HepG2 (cell line): ENCODE measurements around the gene CRYGS. TPM values are rescaled to one million over a fixed set of nuclear protein-coding genes. Genes with fewer than 3 reads are reported as not detected.

ENCODE experiments used
- EEA1 ChIP-seq: sonication (generic); formaldehyde crosslinking; IDR thresholded peaks from 2 replicates; pipeline ENCODE4 v1.5.1; 2020; ENCODE audit warnings: mild to moderate bottlenecking, missing genetic modification reagents, borderline replicate concordance
- ETS1 ChIP-seq: sonication (generic); formaldehyde crosslinking; IDR thresholded peaks from 2 replicates; pipeline ENCODE4 v1.4.0; 2020; ENCODE audit warnings: missing genetic modification reagents
- FOXO4 ChIP-seq: sonication (generic); formaldehyde crosslinking; conservative IDR thresholded peaks from 2 replicates; pipeline ENCODE4 v1.8.1; 2023; ENCODE audit warnings: missing genetic modification reagents
- GTF2F1 ChIP-seq: fragments of 150-350 bp; IDR thresholded peaks from 2 replicates; pipeline ENCODE4 v1.6.1; 2014; ENCODE audit warnings: low read length
- KAT8 ChIP-seq: IDR thresholded peaks from 2 replicates; pipeline ENCODE4 v1.6.1; 2016; ENCODE audit warnings: missing genetic modification reagents, missing compliant biosample characterization
- KLF6 ChIP-seq: IDR thresholded peaks from 2 replicates; pipeline ENCODE4 v1.8.0; 2016; ENCODE audit warnings: missing biosample characterization, missing genetic modification reagents
- PATZ1 ChIP-seq: sonication (generic); formaldehyde crosslinking; IDR thresholded peaks from 2 replicates; pipeline ENCODE4 v1.4.0; 2020; ENCODE audit warnings: missing genetic modification reagents
- PCBP2 ChIP-seq: fragments of 200-400 bp; formaldehyde crosslinking; optimal IDR thresholded peaks from 2 replicates; pipeline ENCODE3; 2018; ENCODE audit warnings: low read length, low read depth; ENCODE audit not compliant: poor library complexity, severe bottlenecking
- RXRA ChIP-seq: sonication (generic); formaldehyde crosslinking; IDR thresholded peaks from 2 replicates; pipeline ENCODE4 v1.5.1; 2020; ENCODE audit warnings: missing genetic modification reagents
- SETDB1 ChIP-seq: sonication (generic); formaldehyde crosslinking; IDR thresholded peaks from 2 replicates; pipeline ENCODE4 v1.5.1; 2020; ENCODE audit warnings: missing genetic modification reagents, mild to moderate bottlenecking, borderline replicate concordance
- SMAD3 ChIP-seq: sonication (generic); formaldehyde crosslinking; IDR thresholded peaks from 2 replicates; pipeline ENCODE4 v1.4.0; 2020; ENCODE audit warnings: missing genetic modification reagents
- TEAD3 ChIP-seq: optimal IDR thresholded peaks from 2 replicates; pipeline ENCODE3; 2016; ENCODE audit warnings: borderline replicate concordance
- ZBTB1 ChIP-seq: sonication (generic); formaldehyde crosslinking; IDR thresholded peaks from 2 replicates; pipeline ENCODE4 v1.4.0; 2020; ENCODE audit warnings: missing genetic modification reagents, borderline replicate concordance
- ZNF598 ChIP-seq: sonication (generic); formaldehyde crosslinking; IDR thresholded peaks from 2 replicates; pipeline ENCODE4 v1.5.1; 2020; ENCODE audit warnings: mild to moderate bottlenecking, missing genetic modification reagents, borderline replicate concordance
- ZNF609 ChIP-seq: sonication (generic); formaldehyde crosslinking; IDR thresholded peaks from 2 replicates; pipeline ENCODE4 v1.4.0; 2020; ENCODE audit warnings: mild to moderate bottlenecking, missing genetic modification reagents, borderline replicate concordance
- ZNF709 ChIP-seq: sonication (generic); formaldehyde crosslinking; IDR thresholded peaks from 2 replicates; pipeline ENCODE4 v1.5.0; 2020; ENCODE audit warnings: mild to moderate bottlenecking, missing genetic modification reagents
- ZSCAN5A ChIP-seq: sonication (generic); formaldehyde crosslinking; IDR thresholded peaks from 2 replicates; pipeline ENCODE4 v1.8.0; 2022; ENCODE audit warnings: mild to moderate bottlenecking, missing genetic modification reagents, borderline replicate concordance
- ZZZ3 ChIP-seq: sonication (generic); formaldehyde crosslinking; IDR thresholded peaks from 2 replicates; pipeline ENCODE4 v1.4.0; 2020; ENCODE audit warnings: missing genetic modification reagents, mild to moderate bottlenecking, borderline replicate concordance
- polyA plus RNA-seq, 8 experiments: library from polyadenylated mRNA; depleted of rRNA in 3 of 8; stranded (reverse) in 7 of 8; unstranded in 1 of 8; fragments of >200 nt; fragmentation: Illumina TruSeq in 4 of 8; extraction: Trizol in 4 of 8; gene quantifications; 2 replicates each; pipeline versions ENCODE4 v1.2.1 to v1.2.3, GENCODE V29; 2011 to 2016; ENCODE audit warnings: low read depth in 4 of 8, missing spikeins in 1 of 8, mixed read lengths in 1 of 8; ENCODE audit not compliant: insufficient read depth in 1 of 8
- total RNA-seq, 5 experiments: library from RNA; depleted of rRNA; stranded (reverse); fragments of >200 nt; fragmentation: Illumina TruSeq; extraction: Trizol; gene quantifications; 2 replicates each; pipeline ENCODE4 v1.2.3, GENCODE V29; 2016; ENCODE audit warnings: low read depth in 1 of 5

The CRYGS gene
- total and polyA plus RNA-seq, 2 of the 13 experiments (the other 11 are each of a cell fraction or from before 2014, with no cell fraction given), result 2.1 to 6.7 TPM

GRCh38 chr3:186570096-186570940, 26.1 kb upstream of the CRYGS start, which contains the start of gene DNAJB11 (continued):
- TF ChIP-seq SETDB1 (CRISPR knock-in tag) (no peak), PATZ1 (peak; percentile 68), SMAD3 (CRISPR knock-in tag) (peak; percentile 63), EEA1 (no peak), PCBP2 (no peak), ETS1 (CRISPR knock-in tag) (no peak), TEAD3 (CRISPR knock-in tag) (peak; percentile 93), RXRA (CRISPR knock-in tag) (peak; percentile 97), ZNF609 (CRISPR knock-in tag) (no peak), ZBTB1 (CRISPR knock-in tag) (no peak), FOXO4 (CRISPR knock-in tag) (no peak), ZZZ3 (CRISPR knock-in tag) (0 out of 2 replicates have a peak, but pooled peaks have one; percentile 36), KAT8 (CRISPR knock-in tag) (peak; percentile 96), ZSCAN5A (CRISPR knock-in tag) (no peak), ZNF598 (no peak), KLF6 (CRISPR knock-in tag) (peak; percentile 46; the same call in 1 of the 2 replicates), GTF2F1 (no peak), ZNF709 (CRISPR knock-in tag) (peak; percentile 34; the same call in 1 of the 2 replicates)
